ENCODE data around the gene SIX5.

DNA sequence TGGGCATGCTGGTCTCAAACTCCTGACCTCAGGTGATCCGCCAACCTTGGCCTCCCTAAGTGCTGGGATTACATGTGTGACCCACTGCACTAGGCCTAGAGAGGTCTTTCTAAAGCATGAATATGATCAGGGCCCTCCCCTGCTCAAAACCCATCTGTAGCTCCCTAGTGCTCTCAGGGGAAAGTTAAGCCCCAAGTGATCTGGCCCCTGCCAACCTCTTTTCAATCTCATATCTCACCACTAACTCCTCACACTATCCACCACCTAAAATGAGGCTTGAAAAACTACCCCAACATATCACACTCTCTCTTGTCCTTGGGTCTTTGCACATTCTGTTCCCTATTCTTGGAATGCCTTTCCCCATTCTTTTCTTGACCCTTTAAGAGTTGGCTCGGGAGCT lies 25.6 kb upstream of the SIX5 start:
- TF ChIP-seq, protein P1, sequence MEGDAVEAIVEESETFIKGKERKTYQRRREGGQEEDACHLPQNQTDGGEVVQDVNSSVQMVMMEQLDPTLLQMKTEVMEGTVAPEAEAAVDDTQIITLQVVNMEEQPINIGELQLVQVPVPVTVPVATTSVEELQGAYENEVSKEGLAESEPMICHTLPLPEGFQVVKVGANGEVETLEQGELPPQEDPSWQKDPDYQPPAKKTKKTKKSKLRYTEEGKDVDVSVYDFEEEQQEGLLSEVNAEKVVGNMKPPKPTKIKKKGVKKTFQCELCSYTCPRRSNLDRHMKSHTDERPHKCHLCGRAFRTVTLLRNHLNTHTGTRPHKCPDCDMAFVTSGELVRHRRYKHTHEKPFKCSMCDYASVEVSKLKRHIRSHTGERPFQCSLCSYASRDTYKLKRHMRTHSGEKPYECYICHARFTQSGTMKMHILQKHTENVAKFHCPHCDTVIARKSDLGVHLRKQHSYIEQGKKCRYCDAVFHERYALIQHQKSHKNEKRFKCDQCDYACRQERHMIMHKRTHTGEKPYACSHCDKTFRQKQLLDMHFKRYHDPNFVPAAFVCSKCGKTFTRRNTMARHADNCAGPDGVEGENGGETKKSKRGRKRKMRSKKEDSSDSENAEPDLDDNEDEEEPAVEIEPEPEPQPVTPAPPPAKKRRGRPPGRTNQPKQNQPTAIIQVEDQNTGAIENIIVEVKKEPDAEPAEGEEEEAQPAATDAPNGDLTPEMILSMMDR (IDR thresholded peaks at IDR 0.05; ENCODE audit: low read length): no peak
- TF ChIP-seq EZH2 (optimal IDR thresholded peaks at IDR 0.05; ENCODE audit: low read depth, low read length): no peak

All from MM.1S (cell line).